Activated CD4-positive, alpha-beta T cell treated with anti-CD3 and anti-CD28 coated beads, Interleukin-10, Interleukin-2, amounts not matched to agents 100 ng/mL and 50 ng/mL, durations not matched to agents 16 hours and 8 hours (primary cell): ENCODE data around the gene CPNE4.

Experiments
- DNase-seq: peaks from one replicate; pipeline ENCODE4 v3.0.0-alpha.2; 2020

CPNE4 gene

DNA sequence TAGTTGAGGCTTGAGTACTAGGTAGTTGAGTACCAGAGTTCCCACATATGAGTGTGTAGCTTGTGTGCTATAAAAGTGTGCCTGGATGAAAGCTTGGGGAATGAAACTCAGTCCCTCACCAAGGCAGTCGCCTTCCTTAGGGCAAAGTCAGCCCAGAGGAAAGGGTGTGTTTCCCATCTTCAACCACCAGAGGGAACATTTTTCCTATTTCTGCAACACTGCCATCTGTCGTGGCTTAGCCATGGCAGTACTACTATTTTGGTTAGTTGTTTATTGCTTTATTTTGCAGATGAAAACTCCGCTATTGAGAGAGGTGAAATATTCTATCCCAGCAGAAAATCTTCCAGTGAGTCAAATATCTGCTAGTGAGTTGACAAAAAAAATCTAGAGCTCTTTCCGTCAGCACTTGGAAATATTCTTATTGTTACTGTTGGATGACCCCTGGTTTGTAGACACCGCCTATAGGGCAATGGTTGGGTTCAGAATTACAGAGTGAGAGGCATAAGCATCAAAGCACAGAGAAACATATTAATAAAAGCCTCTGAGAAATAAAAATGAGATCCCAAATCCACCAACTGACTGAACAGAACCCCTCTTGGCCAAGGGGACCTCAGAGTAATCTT is 239.9 kb downstream of the CPNE4 start:
- peak; percentile 50 for DNase-seq

- DNase-seq = no peak
These were observed 240.9 kb downstream of the CPNE4 start for GRCh38 chr3:131793870-131794269.

DNA sequence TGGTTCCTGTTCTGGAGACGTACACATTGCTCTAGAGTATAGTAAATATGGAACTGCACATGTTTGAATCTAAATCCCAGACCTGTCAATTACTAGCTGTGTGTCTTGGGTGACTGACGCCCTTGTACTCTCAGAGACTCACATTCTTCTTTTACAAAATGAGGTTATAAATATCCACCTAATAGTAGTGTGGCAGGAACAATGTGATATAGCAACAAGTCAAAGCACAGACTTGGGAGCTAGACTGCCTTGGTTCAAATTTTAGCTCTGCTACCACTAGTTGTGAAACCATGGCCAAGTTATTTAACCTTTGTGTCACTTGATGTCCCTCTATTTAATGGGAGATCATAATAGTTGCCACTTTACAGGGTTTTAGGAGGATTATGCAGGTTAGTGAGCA is 245.6 kb downstream of the CPNE4 start:
- DNase-seq = no peak

GRCh38 chr3:131786386-131786785 is 248.4 kb downstream of the CPNE4 start:
- DNase-seq = no peak

DNA sequence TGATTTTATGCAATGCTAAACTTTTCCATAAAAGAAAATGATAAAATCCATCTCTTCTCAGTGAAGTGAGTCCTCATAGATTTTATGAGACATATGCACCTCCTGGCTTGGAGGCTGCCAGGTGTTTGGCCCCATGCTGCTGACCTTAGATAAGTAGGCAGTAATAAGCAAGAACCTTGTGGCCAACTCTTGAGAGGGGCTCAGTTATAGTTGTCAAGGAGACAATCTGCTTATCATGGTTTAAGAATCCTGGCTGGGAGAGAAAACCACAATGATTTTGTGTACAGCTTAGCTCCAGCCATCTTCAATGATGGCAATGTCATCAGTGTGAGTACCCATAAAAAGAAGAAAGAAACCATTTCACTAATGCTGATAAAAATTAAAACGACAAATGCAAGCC is 252.1 kb downstream of the CPNE4 start:
- DNase-seq = no peak

- DNase-seq = no peak
These were observed 256.3 kb downstream of the CPNE4 start for GRCh38 chr3:131778526-131778925.

DNA sequence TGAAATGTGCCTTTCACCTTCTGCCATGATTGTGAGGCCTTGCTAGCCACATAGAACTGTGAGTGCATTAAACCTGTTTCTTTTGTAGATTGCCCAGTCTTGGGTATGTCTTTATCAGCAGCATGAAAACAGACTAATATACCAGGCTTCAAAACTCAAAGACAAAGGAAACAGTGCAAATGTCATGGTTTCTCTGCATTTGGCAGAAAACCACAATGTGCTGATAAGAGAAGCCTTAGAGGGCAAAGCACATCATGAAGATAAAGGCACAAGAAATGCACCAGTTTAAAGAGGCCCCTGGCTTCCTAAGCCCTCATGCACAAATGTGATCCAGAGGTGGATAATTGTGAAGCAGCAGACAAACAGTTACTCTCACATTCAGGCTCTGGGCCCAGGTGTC is 259.2 kb downstream of the CPNE4 start:
- no peak for DNase-seq

DNA sequence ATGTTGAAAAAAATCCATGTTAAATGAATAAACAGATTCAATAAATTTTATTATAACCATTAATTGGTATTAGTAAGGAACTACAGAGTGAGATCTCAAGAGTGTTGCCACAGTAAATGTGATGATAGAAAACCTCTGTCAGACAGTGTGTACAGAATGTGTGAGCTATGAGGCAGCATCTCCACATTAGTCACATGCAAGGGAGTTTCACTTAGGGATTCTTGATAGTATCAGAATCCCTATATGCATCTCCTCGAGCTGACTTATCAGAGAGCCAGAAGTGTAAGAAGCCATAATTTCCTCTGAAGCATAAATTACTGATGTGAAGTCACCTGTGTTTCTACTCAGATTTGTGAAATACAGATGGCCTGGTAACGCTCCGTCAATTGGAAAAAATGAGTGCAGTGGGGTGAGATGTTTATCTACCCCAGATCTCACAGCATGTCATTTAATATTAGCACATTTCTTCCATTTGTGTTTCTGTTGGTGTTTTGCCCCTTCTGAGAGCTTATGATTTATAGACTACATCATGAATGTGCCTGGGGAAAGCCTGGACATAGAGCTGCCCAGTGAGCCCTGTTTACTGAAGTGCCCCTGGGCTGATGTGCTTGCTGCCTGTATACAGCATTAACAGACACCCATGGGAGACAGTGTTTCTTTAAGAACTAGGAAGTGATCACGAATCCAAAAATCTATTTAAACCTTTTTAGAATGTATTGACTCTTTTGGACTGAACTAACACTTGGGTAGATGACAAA is 262.4 kb downstream of the CPNE4 start:
- no peak for DNase-seq

DNA sequence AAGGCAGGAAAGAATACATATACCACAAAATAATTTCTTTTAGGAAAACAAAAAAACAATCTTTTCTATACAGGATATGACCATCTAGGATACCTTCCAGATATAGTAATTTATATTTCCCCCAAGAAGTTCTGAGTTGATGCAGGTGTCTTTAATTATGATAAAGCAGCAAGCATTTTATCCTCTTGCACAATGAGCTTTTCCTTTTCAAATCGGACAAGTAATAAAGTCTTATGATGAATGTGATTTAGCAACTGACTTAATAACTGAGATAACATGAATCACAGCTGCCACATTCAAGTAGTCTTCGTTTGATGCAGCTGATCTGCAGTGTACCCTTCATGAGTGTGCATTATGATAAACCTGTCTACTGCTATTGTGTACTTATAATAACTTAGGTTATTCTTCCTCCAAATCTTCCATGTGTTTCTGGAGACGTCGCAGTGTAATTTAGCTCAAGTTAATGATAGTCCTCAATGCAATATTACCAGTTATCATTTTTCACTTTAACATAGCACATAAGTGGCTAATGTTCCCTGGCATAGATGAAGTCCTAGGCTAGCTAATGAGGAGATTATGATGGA is 271.7 kb downstream of the CPNE4 start:
- DNase-seq = no peak

DNA sequence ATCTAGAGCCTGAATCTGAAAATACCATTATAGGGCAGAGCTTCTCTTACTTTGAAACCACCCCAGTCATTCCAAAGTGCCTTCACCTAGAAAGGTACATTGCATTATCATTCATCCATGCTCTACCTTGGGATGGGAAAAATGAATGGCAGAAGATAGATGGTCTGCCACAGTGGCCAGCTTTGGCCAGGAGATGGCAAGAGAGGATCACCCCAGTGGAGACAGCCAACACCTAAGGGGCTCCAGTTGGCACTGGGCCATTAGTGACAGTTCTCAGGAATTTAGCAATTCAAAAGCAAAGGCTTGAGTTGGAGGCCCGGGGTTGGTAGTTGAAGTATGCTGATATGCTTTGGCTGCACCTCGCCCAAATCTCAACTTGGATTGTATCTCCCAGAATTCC is 278.4 kb downstream of the CPNE4 start:
- DNase-seq = no peak

DNA sequence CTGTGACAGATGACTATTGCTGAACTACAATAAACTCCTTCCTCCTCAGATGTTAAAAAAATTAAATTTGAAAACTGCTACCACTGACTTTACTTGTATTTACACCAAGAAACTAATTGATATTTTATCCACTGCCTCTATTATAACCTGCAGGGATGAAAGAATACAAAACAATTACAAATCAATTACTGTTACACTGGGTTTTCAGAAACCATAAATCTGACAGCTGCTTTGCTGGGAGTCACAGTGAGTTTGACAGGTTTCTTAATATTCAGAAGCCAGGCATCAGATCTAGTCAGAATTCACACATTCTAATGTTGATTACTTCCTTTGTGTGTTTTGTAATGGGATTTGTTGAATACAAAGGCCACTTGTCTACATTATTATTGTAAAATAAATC is 279.4 kb downstream of the CPNE4 start:
- no peak for DNase-seq

- no peak for DNase-seq
These were observed 284.6 kb downstream of the CPNE4 start for GRCh38 chr3:131750256-131750655.

DNA sequence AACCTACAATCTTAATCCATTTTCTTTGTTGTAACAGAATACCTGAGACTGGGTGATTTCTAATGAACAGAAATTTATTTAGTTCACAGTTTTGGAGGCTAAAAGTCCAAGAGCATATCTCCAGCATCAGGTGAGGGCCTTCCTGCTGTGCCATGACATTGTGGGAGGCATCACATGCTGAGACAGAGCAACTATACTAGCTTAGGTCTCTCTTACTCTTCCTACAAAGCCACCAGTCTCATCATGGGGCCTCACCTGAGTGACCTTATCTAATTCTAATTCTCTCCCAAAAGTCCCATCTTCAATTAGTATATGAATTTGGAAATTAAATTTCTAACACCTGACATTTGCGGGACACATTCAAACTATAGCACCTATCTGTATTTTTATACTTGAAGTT is 285.0 kb downstream of the CPNE4 start:
- no peak for DNase-seq

GRCh38 chr3:131747466-131747865 is 287.3 kb downstream of the CPNE4 start:
- no peak for DNase-seq

DNA sequence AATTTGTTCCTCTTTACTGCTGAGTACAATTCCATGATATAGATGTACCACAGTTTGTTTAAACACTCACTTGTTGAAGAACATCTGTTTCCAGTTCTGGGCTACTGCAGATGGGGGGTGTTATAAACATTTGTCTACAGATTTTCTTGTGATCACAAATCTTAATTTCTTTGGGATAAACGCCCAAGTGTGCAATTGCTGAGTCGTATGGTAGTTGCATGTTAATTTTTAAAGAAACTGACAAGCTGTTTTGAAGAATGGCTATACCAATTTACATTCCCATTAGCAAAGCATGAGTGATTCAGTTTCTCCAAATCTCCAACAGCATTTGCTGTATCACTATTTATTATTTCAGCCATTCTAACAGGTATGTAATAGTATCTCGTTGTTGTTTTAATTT is 290.0 kb downstream of the CPNE4 start:
- no peak for DNase-seq

- DNase-seq = no peak
These were observed 291.7 kb downstream of the CPNE4 start for GRCh38 chr3:131743126-131743525.

GRCh38 chr3:131739211-131739610 is 295.6 kb downstream of the CPNE4 start:
- DNase-seq = no peak

DNA sequence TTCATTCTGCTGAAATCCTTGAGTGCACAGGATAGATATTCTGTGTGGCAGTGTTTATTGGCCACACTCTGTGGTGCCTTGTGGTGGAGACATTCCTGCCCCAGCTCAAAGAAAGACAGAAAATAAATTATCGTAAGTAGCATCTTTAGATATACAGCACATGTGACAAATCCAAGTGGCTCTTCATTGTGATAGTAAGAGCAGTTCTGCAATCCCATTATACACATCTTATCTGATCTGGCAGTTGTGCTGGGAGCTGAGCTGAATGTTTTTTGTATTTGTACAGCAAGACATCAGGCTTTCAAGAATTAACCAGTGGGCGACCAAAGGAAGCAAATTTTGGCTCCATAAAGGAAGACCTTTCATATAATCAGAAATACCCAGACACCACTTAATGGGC is 296.7 kb downstream of the CPNE4 start:
- DNase-seq = no peak

DNA sequence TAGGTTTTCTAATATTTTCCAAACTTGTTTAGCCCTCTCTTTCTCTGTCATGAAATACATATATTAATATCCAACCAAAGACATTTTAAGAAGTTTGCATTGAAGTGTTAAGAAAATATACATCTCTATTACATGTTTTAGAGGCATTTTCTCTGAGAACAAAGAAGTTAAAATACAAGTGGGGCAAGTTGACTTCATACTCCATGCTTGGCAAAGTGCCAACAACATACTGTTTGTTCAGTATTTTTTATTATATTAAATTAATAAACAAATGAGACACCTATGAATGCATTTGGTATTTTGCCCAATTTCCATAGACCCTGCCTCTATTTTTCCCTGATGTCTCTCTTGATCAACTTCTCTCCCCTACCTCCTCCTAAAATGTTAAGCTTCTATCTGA is 299.3 kb downstream of the CPNE4 start:
- DNase-seq = no peak

DNA sequence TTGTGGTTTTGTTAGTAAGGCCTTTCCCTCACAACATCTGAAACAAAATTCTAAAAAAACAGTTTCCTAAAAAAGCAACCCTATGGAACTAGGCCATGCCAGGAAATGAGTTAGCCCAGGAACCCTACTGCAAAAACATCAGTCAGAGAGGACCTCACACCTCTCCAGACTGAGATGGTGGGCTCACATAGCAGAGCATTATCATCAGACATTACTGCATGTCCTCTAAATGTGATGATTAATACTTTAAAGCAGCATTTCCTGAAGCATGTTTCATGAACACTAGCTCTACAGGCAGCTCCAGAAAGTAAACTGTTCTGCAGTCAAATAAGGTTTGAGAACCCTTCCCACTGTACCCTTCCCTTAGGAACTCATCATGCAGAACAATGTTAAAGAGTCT is 299.7 kb downstream of the CPNE4 start:
- no peak for DNase-seq

- no peak for DNase-seq
These were observed 301.6 kb downstream of the CPNE4 start for GRCh38 chr3:131733086-131733841.

DNA sequence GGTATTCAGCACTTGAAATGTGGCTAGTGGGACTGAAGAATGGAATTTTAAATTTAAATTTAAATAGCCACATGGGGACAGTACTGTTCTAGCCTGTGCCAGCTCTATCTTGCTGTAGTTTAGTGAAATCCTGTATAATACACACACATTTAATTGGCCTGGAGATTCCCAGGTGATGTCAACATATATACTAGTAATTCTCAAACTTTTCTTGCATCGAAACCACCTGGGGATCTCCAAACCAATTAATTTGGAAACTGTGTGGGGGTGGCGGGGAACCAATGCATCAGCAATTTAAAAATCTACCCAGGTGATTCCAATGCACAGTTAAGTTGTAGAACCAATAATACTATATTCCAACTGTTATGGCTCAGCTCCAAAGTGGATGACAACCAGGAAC is 303.1 kb downstream of the CPNE4 start:
- DNase-seq = peak; percentile 63

- no peak for DNase-seq
These were observed 304.2 kb downstream of the CPNE4 start for GRCh38 chr3:131730581-131730980.

GRCh38 chr3:131729643-131730017 is 305.2 kb downstream of the CPNE4 start:
- no peak for DNase-seq
